ENCODE measurements around the gene MAPK8IP1. TPM values are rescaled to one million over a fixed set of nuclear protein-coding genes. Genes with fewer than 3 reads are reported as not detected.
"Not testable (repeated sequence)": the region's sequence is repeated elsewhere in the genome, so short reads cannot be mapped to it uniquely, and the experiment has no call there.

MAPK8IP1 gene
- 36.6 and 38.7 TPM in 2 replicates for total RNA-seq
- long read RNA-seq, result 0 reads

DNA sequence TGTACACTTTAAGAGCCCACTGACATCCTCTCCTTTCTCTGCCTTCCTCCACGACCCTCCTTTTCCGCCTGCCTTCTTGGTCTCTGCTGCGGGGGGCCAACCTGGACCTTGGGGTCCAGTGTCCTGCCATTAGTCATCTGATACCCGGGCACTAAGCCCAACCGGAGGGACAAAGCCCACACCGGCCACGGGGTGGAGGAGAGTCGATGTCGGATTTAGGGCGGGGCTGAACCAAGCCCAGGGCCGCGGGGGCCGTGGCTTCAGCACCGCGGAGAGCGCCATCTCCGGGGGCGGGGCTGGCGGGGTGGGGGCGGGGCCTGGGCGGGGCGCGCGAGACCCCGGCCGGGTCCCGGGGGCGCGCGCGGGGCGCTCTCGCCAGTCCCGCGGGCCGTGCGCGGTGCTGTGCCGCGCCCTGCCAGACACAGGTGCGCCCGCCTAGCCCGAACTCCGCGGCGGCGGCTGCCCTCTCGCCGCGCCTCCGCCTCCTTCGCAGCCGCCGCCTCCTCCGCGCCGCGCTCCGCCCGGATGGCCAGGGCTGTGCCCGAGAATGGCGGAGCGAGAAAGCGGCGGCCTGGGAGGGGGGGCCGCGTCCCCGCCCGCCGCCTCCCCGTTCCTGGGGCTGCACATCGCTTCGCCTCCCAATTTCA is at the start of gene MAPK8IP1:
MAPK8IP1 (plus strand) TSS at position 378 of the 647 bp plus-strand sequence; CDS start at position 548, 170 bp downstream.
- H3K4me3 Mint-ChIP-seq, result peak within 1 kb of the TSS; percentile 83
- H3K4me1 Mint-ChIP-seq, result peaks cover 10% of the 10 kb centered on the region
- no peaks in the 10 kb centered on the region for H3K9me3 Mint-ChIP-seq
- TF ChIP-seq CTCF (conservative IDR thresholded peaks at IDR 0.05), result no peak
- H3K27me3 Mint-ChIP-seq (ENCODE audit: low read depth), result peaks cover 21% of the 10 kb centered on the region
- peak; percentile 62 for DNase-seq (ENCODE audit: low read depth, low spot score)
- H3K27ac Mint-ChIP-seq (ENCODE audit: unreplicated experiment), result no peak within 1 kb of the TSS
- no peaks in the 10 kb centered on the region for H3K36me3 Mint-ChIP-seq (ENCODE audit: low read depth)

DNA sequence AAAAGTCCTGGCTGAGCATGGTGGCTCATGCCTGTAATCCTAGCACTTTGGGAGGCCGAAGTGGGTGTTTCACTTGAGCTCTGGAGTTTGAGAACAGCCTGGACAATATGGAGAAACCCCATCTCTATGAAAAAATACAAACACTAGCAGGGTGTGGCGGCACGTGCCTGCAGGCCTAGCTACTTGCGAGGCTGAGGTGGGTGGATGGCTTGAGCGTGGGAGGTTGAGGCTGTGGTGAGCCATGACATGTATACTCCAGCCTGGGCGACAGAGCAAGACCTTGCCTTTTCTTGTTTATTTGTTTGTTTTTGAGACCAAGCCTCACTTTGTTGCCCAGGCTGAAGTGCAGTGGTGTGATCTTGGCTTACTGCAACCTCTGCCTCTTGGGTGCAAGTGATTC is 46.2 kb upstream of the MAPK8IP1 start:
- H3K4me3 Mint-ChIP-seq, result no peak overlapping the region
- no peak overlapping the region for H3K27ac Mint-ChIP-seq (ENCODE audit: unreplicated experiment)
- peaks cover 5% of the 10 kb centered on the region for H3K4me1 Mint-ChIP-seq
- H3K9me3 Mint-ChIP-seq, result no peaks in the 10 kb centered on the region
- no peaks in the 10 kb centered on the region for H3K36me3 Mint-ChIP-seq (ENCODE audit: low read depth)
- peaks cover 76% of the 10 kb centered on the region for H3K27me3 Mint-ChIP-seq (ENCODE audit: low read depth)
- TF ChIP-seq CTCF (conservative IDR thresholded peaks at IDR 0.05), result no peak
- no peak for DNase-seq (ENCODE audit: low read depth, low spot score)

GRCh38 chr11:45840251-45840650 is 45.2 kb upstream of the MAPK8IP1 start:
- not testable (repeated sequence) for H3K9me3 Mint-ChIP-seq; H3K27ac Mint-ChIP-seq (ENCODE audit: unreplicated experiment); H3K4me1 Mint-ChIP-seq; H3K4me3 Mint-ChIP-seq; DNase-seq (ENCODE audit: low read depth, low spot score); H3K36me3 Mint-ChIP-seq (ENCODE audit: low read depth)
- H3K27me3 Mint-ChIP-seq (ENCODE audit: low read depth), result peaks cover 74% of the 10 kb centered on the region

DNA sequence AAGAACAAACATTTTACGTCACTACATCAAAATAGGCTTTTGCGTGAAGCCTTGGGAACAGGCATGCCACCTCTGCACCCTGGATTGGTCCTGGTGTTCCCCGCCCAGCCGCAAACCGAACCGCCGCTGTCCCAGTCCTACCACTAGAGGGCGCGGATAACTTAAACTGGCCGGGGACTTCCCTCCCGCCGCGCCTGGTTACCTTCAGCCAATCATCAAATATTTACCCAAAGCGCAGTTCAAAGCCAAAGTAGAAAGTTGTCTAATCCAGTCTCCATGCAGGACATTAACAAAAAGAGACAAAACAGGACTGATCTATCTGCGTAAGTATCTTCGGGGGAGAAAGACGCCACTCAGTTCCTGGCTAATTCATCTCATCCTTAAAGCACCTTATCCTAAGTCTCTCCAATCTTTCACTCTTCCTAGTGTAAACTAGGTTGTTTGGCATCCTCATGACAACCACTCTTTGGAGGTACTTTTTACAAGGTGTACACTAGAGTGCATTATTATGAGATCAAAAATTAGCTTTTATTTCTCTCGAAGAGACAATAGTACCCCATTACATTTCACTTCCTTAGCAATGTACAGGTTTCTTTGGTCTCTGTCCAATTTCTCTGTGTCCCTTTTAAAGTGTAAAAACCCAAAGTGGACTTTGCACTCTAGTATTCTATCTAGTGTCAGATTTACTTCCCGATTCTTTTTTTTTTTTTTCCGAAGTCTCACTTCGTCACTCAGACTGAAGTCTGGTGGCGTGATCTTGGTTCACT is 42.1 kb upstream of the MAPK8IP1 start:
- Mint-ChIP-seq H3K27me3 (ENCODE audit: low read depth) (peaks cover 66% of the 10 kb centered on the region), H3K4me1 (peaks cover 15% of the 10 kb centered on the region), H3K4me3 (peak overlapping the region; percentile 5), H3K36me3 (ENCODE audit: low read depth) (no peaks in the 10 kb centered on the region), H3K27ac (ENCODE audit: unreplicated experiment) (no peak overlapping the region), H3K9me3 (no peaks in the 10 kb centered on the region)
- TF ChIP-seq CTCF (conservative IDR thresholded peaks at IDR 0.05), result peak; percentile 96
- peak; percentile 90 for DNase-seq (ENCODE audit: low read depth, low spot score)

DNA sequence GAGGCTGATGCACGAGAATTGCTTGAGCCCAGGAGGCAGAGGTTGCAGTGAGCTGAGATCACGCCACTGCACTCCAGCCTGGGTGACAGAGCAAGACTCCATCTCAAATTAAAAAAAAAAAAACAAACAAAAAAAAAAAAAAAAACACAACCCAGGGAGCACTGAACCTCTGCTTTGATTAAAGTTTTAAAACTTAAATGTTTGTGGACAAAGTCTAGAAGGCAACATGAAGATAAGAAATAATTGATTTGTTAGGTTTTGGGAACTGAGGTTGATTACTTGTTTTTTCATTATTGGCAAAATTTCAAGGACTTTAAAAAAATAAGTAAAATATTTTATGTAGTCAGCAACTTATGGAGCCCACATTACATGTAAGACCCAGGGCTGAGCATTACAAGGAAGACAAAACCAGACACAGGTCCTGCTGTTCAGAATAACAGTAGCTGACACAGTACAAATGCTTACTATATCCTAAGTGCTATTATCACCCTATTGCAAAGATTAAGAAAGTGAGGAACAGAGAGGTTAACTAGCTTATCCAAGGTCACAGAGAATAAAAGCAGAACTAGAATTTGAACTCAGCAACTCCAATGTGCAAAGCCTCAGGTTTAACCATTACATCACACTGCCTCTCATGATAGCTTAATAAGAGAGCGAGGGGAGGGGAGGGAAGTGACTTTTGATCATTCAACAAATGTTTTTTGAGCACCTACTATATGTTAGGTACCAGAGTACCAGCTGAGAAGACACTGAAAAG is 40.5 kb upstream of the MAPK8IP1 start:
- H3K27me3 Mint-ChIP-seq (ENCODE audit: low read depth), result peaks cover 60% of the 10 kb centered on the region

More for the DNA sequence above, 40.5 kb upstream of the MAPK8IP1 start:
- Mint-ChIP-seq H3K9me3 (no peaks in the 10 kb centered on the region), H3K4me3 (peak overlapping the region; percentile 63), H3K36me3 (ENCODE audit: low read depth) (no peaks in the 10 kb centered on the region), H3K4me1 (peaks cover 25% of the 10 kb centered on the region), H3K27ac (ENCODE audit: unreplicated experiment) (no peak overlapping the region)
- no peak for DNase-seq (ENCODE audit: low read depth, low spot score)
- no peak for TF ChIP-seq CTCF (conservative IDR thresholded peaks at IDR 0.05)
